ENCODE data around the gene TYW1.

- TF ChIP-seq, protein P1, sequence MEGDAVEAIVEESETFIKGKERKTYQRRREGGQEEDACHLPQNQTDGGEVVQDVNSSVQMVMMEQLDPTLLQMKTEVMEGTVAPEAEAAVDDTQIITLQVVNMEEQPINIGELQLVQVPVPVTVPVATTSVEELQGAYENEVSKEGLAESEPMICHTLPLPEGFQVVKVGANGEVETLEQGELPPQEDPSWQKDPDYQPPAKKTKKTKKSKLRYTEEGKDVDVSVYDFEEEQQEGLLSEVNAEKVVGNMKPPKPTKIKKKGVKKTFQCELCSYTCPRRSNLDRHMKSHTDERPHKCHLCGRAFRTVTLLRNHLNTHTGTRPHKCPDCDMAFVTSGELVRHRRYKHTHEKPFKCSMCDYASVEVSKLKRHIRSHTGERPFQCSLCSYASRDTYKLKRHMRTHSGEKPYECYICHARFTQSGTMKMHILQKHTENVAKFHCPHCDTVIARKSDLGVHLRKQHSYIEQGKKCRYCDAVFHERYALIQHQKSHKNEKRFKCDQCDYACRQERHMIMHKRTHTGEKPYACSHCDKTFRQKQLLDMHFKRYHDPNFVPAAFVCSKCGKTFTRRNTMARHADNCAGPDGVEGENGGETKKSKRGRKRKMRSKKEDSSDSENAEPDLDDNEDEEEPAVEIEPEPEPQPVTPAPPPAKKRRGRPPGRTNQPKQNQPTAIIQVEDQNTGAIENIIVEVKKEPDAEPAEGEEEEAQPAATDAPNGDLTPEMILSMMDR (IDR thresholded peaks at IDR 0.05; ENCODE audit: insufficient read depth, low read depth, low read length), result no peak
- TF ChIP-seq EZH2 (IDR thresholded peaks at IDR 0.05; ENCODE audit: insufficient read depth, low read length), result no peak
Measured at GRCh38 chr7:66964411-66964810, 32.2 kb upstream of the TYW1 start.
